Loucy (cell line): ENCODE results near the gene JPT2.

Source experiments
- H2AFZ ChIP-seq: fragments of 200-600 bp; sonication (generic); 2 replicates; pipeline ENCODE4 v1.6.0; 2016; ENCODE audit warnings: antibody characterized with exemption, mild to moderate bottlenecking, low read length, moderate library complexity
- H3F3A ChIP-seq: fragments of 200-600 bp; 2 replicates; pipeline ENCODE4 v1.6.0; 2016; ENCODE audit warnings: antibody characterized with exemption, low read depth, mild to moderate bottlenecking
- H3K27me3 ChIP-seq: fragments of 200-600 bp; sonication (generic); 2 replicates; pipeline ENCODE4 v1.6.1; 2014; ENCODE audit warnings: low read length, mild to moderate bottlenecking; ENCODE audit not compliant: insufficient read depth, poor library complexity, severe bottlenecking
- H3K36me3 ChIP-seq: fragments of 200-600 bp; sonication (generic); 2 replicates; pipeline ENCODE4 v1.6.1; 2016; ENCODE audit warnings: low read length; ENCODE audit not compliant: insufficient read depth
- H3K4me1 ChIP-seq: fragments of 200-600 bp; sonication (generic); 2 replicates; pipeline ENCODE4 v1.5.1; 2014; ENCODE audit warnings: low read length, mild to moderate bottlenecking; ENCODE audit not compliant: insufficient read depth, poor library complexity, severe bottlenecking
- H3K4me2 ChIP-seq: fragments of 200-600 bp; sonication (generic); 2 replicates; pipeline ENCODE4 v1.6.0; 2014; ENCODE audit warnings: antibody characterized with exemption, low read length, low read depth, mild to moderate bottlenecking; ENCODE audit not compliant: poor library complexity, severe bottlenecking
- H3K4me3 ChIP-seq: fragments of 200-600 bp; sonication (generic); 2 replicates; pipeline ENCODE4 v1.5.1; 2014; ENCODE audit warnings: low read length, mild to moderate bottlenecking, mixed read lengths; ENCODE audit not compliant: poor library complexity, severe bottlenecking
- H3K79me2 ChIP-seq: fragments of 200-600 bp; sonication (generic); 2 replicates; pipeline ENCODE4 v1.6.1; 2014; ENCODE audit warnings: low read length; ENCODE audit not compliant: insufficient read depth
- H3K9ac ChIP-seq: fragments of 200-600 bp; sonication (generic); 2 replicates; pipeline ENCODE4 v1.6.0; 2014; ENCODE audit warnings: mild to moderate bottlenecking, low read depth, low read length, moderate library complexity; ENCODE audit not compliant: poor library complexity, severe bottlenecking
- H3K9me2 ChIP-seq: fragments of 200-600 bp; sonication (generic); replicated peaks from 2 replicates; pipeline ENCODE4 v1.6.1; 2016; ENCODE audit warnings: low read depth, low read length, mixed read lengths
- H3K9me3 ChIP-seq: fragments of 200-600 bp; sonication (generic); 2 replicates; pipeline ENCODE4 v1.6.1; 2014; ENCODE audit warnings: mild to moderate bottlenecking, antibody characterized with exemption, low read length, low read depth; ENCODE audit not compliant: insufficient read depth
- H4K20me1 ChIP-seq: fragments of 200-600 bp; sonication (generic); 2 replicates; pipeline ENCODE4 v1.6.0; 2014; ENCODE audit warnings: antibody characterized with exemption, low read length, mild to moderate bottlenecking; ENCODE audit not compliant: insufficient read depth, poor library complexity, severe bottlenecking
- CTCF ChIP-seq: fragments of 200-600 bp; sonication (generic); conservative IDR thresholded peaks from 2 replicates; pipeline ENCODE4 v1.5.1; 2014; ENCODE audit warnings: mild to moderate bottlenecking, antibody characterized with exemption, low read length
- EZH2phosphoT487 ChIP-seq: fragments of 200-600 bp; IDR thresholded peaks from 2 replicates; pipeline ENCODE4 v1.6.1; 2018; ENCODE audit warnings: antibody characterized with exemption, mild to moderate bottlenecking, moderate library complexity, borderline replicate concordance

Gene JPT2

DNA sequence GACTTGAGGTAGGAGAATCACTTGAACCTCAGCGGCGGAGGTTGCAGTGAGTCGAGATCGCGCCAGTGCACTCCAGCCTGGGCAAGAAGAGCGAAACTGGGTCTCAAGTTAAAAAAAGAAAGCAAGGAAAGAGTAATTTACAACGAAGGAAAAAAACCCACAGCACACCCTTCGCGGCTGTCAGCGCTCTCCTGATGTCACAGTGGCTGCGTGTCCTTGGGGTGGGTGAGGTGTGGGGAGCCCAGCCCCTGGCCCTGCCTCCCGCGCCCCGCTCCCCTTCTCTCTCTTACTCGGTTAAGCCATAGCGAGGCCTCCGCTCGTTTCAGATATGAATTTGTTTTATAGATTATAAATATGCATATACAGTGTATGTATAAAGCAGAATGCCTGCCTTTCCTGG lies 740 bp upstream of the JPT2 start:
- Histone ChIP-seq H2AFZ (no peak overlapping the region), H3K9me3 (no peaks in the 10 kb centered on the region), H3K36me3 (peaks cover 8% of the 10 kb centered on the region; the same call in 1 of the 2 replicates), H3K79me2 (peaks cover 39% of the 10 kb centered on the region), H3K9ac (peak overlapping the region; percentile 27), H3F3A (no peaks in the 10 kb centered on the region), H3K4me3 (peak overlapping the region; percentile 64), H3K27me3 (no peaks in the 10 kb centered on the region), H3K4me1 (peaks cover 3% of the 10 kb centered on the region), H3K4me2 (peak overlapping the region; percentile 63), H3K9me2 (no peaks in the 10 kb centered on the region), H4K20me1 (peaks cover 12% of the 10 kb centered on the region)
- TF ChIP-seq CTCF (no peak), EZH2phosphoT487 (no peak)

DNA sequence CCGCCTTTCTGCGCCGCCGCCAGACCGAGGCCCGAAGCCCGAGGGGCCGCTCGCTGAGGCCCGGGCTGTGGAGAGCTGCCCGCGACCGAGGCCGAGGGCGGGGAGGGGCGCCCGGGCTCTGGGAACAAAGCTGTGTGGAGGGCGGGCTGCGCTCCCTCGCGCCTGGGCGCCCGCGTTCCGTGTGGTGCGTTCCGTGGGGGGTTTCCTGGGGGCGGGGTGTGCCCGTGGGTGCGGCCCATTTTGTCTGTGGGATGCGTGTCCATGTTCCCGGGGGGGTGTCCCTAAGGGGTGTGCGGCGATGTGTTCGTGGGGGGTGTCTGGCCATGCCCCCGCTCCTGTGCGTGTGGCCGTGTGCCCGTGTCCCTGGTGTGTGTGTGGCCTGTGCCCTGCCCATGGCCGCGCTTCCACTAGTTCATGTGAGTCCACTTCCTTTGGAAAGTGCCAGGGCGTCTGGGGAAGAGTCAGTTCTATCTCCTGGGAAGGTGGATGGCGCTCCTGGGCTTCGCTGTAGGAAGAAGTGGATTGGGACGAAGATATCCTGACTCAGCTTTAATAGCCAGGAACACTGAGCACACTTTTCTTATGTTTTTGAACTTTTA lies 520 bp downstream of the JPT2 start:
- peaks cover 5% of the 10 kb centered on the region; the same call in 1 of the 2 replicates for H3K36me3 ChIP-seq
- H3K9ac ChIP-seq = peak overlapping the region; percentile 94
- 0 out of 2 replicates have a peak overlapping the region, but pooled peaks have one; percentile 27 for H2AFZ ChIP-seq
- peak overlapping the region; percentile 90 for H3K4me3 ChIP-seq
- no peaks in the 10 kb centered on the region for H3K9me3 ChIP-seq
- H3K79me2 ChIP-seq = peaks cover 44% of the 10 kb centered on the region
- peaks cover 3% of the 10 kb centered on the region for H3K4me1 ChIP-seq
- no peaks in the 10 kb centered on the region for H3K9me2 ChIP-seq
- peaks cover 12% of the 10 kb centered on the region for H4K20me1 ChIP-seq
- no peaks in the 10 kb centered on the region for H3K27me3 ChIP-seq
- H3K4me2 ChIP-seq = peak overlapping the region; percentile 92
- H3F3A ChIP-seq = no peaks in the 10 kb centered on the region
- TF ChIP-seq EZH2phosphoT487 = no peak

DNA sequence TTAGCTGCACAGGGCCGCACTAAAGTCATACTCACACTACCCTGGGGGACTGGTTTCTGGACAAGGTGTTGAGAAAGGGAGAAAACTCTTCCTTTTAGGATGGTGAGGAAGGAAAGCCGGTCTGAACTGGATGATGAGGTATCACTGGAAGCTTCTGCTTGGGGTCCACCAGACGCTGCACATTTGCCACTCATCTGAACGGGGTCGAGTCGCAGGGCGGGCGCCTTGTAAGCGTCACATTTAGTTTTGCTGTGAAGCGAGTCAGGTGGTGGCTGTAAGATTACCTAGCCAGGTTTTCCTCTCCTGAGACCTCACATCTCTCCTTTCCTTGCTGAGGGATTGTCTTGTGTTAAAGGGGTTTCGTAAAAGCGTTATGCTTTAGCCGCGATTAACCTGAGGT lies 2.3 kb downstream of the JPT2 start:
- no peaks in the 10 kb centered on the region for H3K9me3 ChIP-seq
- H4K20me1 ChIP-seq = peaks cover 12% of the 10 kb centered on the region
- TF ChIP-seq EZH2phosphoT487 (no peak), CTCF (no peak)
- H3K79me2 ChIP-seq = peaks cover 52% of the 10 kb centered on the region
- H3F3A ChIP-seq = no peaks in the 10 kb centered on the region
- H3K36me3 ChIP-seq = no peaks in the 10 kb centered on the region; the same call in 1 of the 2 replicates
- H3K4me2 ChIP-seq = peak overlapping the region; percentile 92
- peak overlapping the region; percentile 43 for H3K9ac ChIP-seq
- peaks cover 3% of the 10 kb centered on the region for H3K4me1 ChIP-seq
- peak overlapping the region; percentile 90 for H3K4me3 ChIP-seq
- no peak overlapping the region for H2AFZ ChIP-seq
- no peaks in the 10 kb centered on the region for H3K9me2 ChIP-seq
- no peaks in the 10 kb centered on the region for H3K27me3 ChIP-seq

DNA sequence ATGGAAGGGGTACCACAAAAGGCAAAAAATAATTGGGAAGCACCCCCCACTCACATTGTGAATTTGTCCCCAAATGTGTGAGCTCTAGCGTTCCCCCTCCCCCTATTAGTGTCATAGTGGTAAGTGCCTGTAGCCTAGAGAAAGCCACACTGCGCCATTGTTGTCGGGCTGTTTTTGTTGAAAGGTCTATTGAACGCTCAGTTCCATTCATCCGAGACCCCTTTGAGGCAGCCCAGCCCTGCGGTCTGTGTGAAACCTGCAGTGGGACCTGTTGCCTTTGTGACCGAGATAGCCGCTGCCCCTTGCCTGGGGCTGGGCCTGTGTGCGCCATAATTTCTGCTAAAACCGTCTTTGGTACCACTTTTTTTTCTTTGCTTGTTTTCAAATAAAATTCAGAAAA lies 3.0 kb downstream of the JPT2 start:
- Histone ChIP-seq H3K4me3 (no peak overlapping the region), H3K36me3 (no peaks in the 10 kb centered on the region; the same call in 1 of the 2 replicates), H3K4me1 (peaks cover 3% of the 10 kb centered on the region), H3K9me2 (no peaks in the 10 kb centered on the region), H3K27me3 (no peaks in the 10 kb centered on the region), H3K9ac (no peak overlapping the region), H4K20me1 (peaks cover 12% of the 10 kb centered on the region), H3F3A (no peaks in the 10 kb centered on the region), H3K9me3 (no peaks in the 10 kb centered on the region), H2AFZ (no peak overlapping the region), H3K4me2 (peak overlapping the region; percentile 92), H3K79me2 (peaks cover 57% of the 10 kb centered on the region)
- TF ChIP-seq CTCF (no peak), EZH2phosphoT487 (no peak)
